Peyer's patch (tissue), 4 donors: ENCODE results near the gene USP43.

Source experiments
- POLR2A ChIP-seq, 2 donors: fragments of 450-650 bp; IDR thresholded peaks; one replicate each; pipeline ENCODE4 v1.5.1; 2017; ENCODE audit warnings: antibody characterized with exemption in 2 of 2, mild to moderate bottlenecking in 2 of 2, moderate library complexity in 2 of 2
- TF ChIP-seq, protein P1 (sequence below), 6 experiments: fragments of 450-650 bp in 4 of 6; fragments of 200-600 bp in 2 of 6; sonication (generic) in 1 of 6; IDR thresholded peaks; one replicate each; pipeline ENCODE4 v1.5.1; 2017 to 2019; ENCODE audit warnings: antibody characterized with exemption in 6 of 6, mild to moderate bottlenecking in 3 of 6, moderate library complexity in 1 of 6

DNA sequence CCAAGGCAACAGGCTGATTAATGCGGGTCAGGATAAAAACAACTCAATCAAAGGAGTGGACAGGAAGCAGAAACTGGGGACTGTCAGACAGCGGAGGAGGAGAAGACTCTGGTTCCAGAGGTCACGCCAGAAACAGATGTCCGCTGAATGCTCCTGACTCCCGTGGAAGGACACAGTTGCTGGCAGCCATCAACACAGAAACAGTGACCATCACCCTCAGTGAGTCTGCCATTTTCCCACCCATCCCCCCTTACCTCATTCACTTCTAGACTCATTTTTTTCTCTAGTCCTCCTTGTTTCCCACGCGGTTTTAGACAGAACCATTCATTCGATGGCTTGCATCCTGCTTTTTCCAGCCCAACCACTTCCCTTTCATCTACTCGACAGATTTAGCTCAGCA lies 105.2 kb downstream of the USP43 start:
- TF ChIP-seq, protein P1, sequence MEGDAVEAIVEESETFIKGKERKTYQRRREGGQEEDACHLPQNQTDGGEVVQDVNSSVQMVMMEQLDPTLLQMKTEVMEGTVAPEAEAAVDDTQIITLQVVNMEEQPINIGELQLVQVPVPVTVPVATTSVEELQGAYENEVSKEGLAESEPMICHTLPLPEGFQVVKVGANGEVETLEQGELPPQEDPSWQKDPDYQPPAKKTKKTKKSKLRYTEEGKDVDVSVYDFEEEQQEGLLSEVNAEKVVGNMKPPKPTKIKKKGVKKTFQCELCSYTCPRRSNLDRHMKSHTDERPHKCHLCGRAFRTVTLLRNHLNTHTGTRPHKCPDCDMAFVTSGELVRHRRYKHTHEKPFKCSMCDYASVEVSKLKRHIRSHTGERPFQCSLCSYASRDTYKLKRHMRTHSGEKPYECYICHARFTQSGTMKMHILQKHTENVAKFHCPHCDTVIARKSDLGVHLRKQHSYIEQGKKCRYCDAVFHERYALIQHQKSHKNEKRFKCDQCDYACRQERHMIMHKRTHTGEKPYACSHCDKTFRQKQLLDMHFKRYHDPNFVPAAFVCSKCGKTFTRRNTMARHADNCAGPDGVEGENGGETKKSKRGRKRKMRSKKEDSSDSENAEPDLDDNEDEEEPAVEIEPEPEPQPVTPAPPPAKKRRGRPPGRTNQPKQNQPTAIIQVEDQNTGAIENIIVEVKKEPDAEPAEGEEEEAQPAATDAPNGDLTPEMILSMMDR (IDR thresholded peaks at IDR 0.05), result no peak
- TF ChIP-seq POLR2A (IDR thresholded peaks at IDR 0.05), result no peak
